GM18498 (cell line): Measurements from ENCODE around the gene TXLNA.
"Not testable (repeated sequence)": the region's sequence is repeated elsewhere in the genome, so short reads cannot be mapped to it uniquely, and the experiment has no call there.

Experiments
- ATAC-seq: cut with Tn5 transposase; IDR thresholded peaks from one replicate; pipeline ENCODE4 v1.9.1; 2021; ENCODE audit warnings: mild to moderate bottlenecking, moderate library complexity; ENCODE audit not compliant: unreplicated experiment

The TXLNA gene

DNA sequence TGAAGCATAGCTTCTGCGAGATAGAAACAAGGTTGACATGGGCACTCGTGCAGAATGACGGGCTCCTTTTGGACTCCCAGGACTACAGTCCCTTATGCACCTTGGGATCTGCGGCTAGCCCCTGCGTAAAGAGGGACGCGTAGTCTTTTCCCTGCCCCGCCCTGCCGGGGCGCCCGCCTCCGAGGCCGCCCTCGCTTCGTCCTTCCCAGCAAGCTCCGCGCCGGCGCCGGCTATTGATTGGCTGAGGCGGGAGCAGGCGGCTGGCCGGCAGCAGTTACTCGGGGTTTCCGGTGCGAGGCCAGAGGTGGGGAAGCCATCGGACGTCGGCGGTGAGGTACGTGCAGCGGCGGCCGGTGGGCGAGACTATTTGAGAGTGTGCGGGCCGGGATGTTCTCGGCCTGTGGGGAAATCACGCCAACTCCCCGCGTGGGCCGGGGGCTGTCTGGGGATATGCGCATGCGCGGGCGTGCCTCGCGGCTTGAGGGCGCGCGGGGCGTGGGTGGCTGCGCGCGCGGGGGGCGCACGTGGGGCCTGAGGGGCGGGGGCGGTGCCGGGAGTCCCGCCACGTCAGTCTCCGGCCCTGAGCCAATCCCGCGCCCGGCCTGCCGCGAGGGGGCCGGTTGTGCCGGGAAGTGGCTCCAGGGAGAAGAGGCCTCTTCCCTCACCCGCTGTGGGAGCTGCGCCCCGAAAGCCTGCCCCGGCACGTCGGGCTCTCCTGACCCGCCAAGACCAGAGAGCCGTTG lies at the start of gene TXLNA:
Gene TXLNA (plus strand): TSS at position 233 of the 743 bp plus-strand sequence. CDS start 671 bp downstream, outside the sequence.
- ATAC-seq: peak; percentile 88

DNA sequence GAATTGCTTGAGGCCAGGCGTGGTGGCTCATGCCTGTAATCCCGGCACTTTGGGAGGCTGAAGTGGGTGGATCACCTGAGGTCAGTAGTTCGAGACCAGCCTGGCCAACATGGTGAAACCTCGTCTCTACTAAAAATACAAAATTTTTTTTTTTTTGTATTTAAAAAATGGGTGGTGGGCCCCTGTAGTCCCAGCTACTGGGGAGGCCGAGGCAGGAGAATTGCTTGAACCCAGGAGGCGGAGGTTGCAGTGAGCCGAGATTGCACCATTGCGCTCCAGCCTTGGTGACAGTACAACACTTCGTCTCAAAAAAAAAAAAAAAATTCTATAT lies 45.6 kb upstream of the TXLNA start:
- ATAC-seq: not testable (repeated sequence)

DNA sequence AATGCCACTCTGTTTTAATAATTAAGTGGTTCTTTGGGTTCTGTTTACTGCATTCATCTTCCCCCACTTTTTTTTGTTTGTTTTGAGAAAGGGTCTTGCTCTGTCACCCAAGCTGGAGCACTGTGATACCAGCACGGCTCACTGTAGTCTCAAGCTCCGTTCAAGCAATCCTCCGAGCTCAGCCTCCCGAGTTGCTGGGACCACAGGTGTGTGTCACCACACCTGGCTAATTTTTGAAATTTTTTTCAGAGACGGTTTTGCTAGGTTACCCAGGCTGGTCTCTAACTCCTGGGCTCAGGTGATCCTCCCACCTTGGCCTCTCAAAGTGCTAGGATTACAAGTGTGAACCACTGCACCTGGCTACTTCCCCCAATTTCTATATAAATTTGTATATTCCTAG lies 42.4 kb upstream of the TXLNA start:
- no peak for ATAC-seq

DNA sequence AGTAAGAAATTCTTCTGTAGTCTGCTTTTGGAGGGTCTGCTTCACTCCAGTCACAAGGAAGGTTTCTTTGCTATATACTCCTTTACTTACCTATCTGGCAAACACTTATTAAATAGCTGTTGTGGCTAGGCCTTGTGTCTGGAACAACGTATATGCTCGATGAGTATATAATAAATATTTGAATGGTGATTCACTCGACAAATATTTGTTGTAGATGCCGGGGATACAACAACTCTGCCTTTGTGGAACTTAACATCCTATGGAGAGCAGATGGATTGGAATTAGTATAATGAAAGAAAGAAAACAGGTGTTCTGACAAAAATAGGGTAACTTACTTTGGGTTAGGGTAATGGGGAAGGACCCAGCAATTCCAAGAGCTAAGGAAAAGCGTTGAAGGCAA lies 40.5 kb upstream of the TXLNA start:
- no peak for ATAC-seq

DNA sequence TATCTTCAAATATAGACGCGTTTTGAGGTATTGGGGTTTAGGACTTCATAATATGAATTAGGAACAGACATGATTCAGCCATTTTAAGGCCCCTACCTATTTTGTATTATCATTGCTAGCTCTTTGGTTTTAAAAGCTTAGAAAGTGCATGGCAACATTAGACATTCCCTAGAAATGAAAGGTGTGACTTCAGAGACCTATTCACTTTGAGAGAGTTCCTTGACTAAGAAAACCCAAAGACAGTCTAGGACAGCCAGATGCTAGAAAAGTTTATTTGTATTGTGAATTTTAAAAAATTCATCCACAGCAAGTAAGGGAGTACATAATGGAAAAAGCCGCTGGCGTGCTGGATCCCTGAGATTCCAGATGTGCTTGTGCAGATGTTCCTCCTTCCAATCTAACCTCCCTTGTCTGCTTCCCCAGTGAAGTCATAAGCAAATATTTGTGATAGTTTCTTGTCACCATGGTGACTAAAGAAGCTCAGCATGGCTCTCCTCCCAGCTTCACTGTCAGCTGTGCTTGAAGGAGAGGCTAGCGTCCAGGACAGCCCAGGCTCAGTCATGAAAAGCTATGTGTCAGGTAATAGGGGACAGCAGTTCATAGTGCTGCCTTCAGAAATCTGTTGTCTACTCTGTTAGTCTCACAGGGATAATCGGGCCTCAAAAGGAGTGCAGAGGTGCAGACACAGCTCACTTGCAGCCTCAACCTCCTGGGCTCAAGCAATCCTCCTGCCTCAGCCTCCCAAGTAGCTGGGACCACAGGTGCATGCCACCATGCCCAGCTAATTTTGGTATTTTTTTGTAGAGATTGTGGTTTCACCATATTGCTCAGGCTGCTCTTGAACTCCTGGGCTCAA lies 36.8 kb upstream of the TXLNA start:
- ATAC-seq: no peak

DNA sequence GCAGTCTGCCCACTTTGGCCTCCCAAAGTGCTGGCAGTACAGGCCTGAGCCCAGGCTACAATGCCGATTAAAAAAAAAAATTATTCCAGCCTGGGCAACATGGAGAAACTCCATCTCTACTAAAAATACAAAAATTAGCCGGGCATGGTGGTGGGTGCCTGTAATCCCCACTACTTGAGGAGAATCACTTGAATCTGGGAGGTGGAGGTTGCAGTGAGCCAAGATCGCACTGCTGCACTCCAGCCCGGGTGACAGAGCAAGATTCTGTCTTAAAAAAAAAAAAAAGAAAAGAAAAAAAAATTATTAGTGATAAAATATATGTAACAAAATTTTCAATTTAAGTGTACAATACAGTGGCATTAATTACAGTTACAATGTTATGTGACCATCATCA lies 36.2 kb upstream of the TXLNA start:
- not testable (repeated sequence) for ATAC-seq

DNA sequence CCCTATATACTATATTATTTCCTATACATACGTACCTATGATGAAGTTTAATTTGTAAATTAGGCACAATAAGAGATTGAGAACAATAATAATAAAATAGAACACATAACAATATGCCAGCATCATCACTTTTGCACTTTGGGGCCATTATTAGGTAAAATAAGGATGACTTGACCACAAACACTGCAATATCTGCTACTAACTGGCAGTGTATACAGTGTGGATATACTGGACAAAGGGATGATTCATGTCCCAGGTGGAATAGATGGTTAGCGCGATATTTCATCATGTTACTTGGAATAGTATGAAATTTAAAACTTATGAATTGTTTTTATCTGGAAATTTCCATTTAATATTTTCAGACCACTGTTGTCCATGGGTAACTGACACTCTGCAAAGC lies 35.4 kb upstream of the TXLNA start:
- no peak for ATAC-seq

DNA sequence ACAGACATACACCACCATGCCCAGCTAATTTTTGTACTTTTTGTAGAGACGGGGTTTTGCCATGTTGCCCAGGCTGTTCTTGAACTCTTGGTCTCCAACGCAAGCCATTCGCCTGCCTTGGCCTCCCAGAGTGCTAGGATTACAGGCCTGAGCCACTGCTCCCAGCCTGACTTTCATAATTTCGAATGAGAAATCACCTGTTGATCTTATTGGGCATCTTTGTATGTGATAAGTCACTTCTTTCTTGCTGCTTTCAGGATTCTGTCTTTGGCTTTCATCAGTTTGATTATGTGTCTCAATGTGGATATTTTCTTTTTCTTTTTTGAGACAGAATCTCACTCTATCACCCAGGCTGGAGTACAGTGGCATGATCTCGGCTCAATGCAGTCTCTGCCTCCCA lies 31.7 kb upstream of the TXLNA start:
- not testable (repeated sequence) for ATAC-seq

DNA sequence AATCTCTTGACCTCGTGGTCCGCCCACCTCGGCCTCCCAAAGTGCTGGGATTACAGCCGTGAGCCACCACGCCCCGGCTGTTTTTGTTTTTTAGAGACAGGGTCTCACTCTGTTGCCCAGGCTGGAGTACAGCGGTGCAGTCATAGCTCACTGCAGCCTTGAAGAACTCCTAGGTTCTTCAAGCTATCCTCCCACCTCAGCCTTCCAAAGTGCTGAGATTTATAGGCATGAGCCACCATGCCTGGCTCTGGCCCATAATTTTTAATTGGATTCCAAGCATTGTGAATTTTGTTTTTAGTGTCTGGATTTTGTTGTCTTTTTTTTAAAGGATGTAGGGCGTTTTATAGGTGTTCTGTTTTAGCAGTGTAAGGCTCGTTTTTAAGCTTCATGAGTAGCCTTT lies 28.6 kb upstream of the TXLNA start:
- no peak for ATAC-seq

DNA sequence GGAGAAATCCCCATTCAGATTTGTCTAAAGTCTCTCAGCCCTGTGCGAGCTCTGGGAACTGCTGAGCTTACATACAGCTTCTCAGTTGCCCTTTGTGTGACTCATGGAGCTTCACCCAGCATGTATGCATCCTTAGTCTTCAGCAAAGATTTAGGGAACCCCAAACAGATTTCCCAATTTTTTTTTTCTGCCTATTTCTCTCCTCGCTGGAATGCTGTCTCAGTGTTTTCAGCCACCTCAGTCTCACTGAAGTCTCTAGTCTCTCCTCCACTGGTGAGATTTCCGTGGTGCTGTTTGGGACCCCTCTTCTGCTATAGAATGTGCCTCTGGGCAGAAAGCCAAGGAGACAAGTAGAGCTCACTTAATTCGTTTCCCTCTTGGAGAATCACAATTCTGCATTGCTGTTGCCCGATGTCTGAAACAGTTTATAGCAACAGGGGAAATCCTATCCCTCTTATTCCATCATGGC lies 28.1 kb upstream of the TXLNA start:
- ATAC-seq: no peak

DNA sequence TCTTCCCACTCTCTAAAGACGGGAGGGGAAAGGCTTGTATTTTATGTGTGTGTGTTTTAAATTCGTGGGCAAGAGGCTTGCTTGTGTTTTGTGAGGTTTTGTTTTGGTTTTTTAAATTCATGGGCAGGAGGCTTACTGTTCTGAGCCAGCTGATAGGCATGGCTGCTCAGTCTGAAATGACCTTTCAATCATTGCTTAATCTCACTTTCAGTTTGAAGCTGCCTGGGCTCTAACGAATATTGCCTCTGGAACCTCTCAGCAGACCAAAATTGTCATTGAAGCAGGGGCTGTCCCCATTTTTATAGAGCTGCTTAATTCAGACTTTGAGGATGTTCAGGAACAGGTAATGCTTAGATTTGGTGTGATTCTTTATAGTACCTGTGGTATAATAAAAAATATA lies 20.3 kb upstream of the TXLNA start:
- ATAC-seq: no peak

DNA sequence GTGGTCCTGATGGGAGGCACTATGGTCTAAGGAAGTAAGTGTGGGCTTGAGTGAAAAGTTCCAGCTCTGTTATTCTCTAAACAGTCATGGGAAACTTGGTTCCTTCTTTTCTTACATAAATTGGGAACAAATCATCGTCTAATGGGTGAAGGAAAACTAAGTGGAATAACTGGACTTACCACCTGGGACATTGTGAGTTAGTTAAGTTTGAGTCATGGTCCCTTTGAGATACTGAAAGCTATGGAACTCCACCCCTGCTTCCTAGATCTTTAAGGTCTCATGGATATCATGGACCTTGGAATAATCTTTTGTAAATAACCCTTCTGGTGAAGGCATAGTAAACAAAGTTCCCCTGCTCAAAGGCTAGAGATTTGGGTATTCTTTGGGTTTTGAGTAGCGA lies 16.1 kb upstream of the TXLNA start:
- ATAC-seq: no peak

DNA sequence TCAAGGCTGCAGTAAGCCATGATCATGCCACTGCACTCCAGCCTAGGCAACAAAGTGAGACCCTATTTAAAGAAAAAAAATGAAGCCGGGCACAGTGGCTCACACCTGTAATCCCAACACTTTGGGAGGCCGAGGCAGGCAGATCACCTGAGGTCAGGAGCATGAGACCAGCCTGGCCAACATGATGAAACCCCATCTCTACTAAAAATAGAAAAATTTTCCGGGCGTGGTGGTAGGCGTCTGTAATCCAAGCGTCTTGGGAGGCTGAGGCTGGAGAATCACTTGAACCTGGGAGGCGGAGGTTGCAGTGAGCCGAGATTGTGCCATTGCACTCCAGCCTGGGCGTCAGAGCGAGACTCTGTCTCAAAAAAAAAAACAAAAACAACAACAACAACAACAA lies 13.8 kb upstream of the TXLNA start:
- ATAC-seq: not testable (repeated sequence)

DNA sequence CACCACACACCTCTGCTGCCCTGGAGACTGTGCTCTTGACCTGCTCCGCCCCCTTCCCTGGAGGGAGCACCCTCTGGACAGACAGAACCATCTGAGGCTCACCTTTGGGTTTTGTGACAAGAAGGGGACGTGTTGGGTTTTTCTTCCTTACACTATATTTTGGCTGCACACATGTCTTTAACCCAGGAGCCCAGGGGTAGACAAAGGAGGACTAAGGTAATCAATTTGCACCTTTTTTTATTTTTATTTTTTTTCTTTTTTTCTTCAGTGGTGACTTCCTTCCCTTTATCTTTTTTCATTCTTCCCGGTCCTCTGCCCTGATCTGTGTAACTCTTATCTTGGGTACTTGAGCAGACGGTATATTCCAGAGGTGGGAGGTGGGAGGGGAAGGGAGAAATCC lies 8.5 kb upstream of the TXLNA start:
- ATAC-seq: no peak

DNA sequence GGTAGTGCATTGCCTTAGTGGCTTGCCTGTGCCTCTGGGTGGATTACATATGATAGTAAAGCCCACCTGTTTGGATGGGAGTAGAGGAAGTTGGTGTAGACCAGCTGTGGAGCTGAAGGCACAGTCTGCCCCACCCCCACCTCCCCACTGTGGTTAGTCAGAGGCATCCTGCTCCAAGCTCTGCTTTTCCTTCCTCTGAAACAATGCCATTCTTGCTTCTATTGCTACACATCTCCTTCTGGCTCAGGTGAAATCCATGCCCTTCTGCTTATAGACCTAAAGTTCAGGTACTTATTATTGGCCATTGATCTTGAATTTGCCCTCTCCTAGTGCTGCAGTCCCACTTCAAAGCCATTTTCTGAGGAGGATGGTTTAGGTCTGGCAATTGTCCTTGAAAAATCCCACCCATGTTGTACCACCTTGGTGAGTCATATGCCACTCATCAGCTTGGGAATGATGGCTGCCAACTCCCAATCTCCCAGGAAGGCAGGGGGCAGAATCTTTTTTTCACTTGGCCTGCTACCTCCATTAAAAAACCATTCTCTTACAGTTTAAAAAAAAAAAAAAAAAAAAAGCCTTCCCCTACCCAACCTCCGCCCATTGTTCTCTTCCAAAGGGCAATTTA lies 6.7 kb upstream of the TXLNA start:
- ATAC-seq: no peak

DNA sequence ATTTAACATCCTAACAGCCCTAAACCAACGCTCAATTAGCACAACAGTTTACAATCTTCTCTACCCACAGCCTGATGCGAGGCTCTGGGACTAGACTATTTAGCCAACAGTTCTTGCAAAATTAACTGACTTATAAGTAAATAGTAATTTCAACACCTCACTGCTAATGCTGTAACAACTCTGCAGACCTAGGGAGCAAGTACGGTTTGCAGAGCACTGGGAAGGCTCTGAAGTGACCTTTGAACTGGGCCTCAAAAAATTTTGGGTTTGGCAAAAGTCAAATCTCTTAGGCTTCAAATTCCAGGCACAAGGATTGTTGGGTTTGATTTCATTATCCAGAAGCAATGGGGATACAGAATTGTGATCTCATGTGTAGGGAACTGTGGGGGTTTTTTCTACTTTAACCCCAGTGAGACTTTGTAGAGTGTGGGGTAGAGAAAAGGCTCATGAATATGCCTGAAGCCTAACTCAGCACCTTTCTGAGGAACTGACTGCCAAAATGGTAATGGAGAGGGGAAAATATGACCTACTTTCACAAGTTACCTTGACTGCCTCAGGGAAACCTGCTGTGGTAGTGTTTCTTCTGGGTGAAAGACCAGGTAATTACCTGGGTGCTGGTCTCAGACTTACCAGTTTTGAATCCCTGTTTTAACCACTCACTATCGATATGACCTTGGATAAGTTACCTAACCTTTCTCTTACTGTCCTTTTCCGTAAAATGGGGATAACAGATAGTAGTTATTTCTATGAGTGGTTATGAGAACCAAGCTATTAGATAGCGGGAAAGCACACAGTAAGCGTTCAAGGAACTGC lies 889 bp upstream of the TXLNA start:
- no peak for ATAC-seq

DNA sequence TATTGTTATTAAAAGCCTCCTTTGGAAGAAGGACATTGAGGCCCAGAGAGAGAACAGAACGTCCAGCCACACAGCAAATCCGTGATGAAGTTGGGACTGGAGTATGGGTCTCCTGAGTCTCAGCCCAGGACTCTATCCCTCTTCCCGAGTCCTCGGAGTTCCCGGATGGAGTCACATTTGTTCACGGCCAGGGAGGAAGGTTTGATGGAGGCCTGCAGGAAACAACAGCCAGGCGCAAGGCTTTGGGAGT lies 357 bp upstream of the TXLNA start:
- no peak for ATAC-seq

DNA sequence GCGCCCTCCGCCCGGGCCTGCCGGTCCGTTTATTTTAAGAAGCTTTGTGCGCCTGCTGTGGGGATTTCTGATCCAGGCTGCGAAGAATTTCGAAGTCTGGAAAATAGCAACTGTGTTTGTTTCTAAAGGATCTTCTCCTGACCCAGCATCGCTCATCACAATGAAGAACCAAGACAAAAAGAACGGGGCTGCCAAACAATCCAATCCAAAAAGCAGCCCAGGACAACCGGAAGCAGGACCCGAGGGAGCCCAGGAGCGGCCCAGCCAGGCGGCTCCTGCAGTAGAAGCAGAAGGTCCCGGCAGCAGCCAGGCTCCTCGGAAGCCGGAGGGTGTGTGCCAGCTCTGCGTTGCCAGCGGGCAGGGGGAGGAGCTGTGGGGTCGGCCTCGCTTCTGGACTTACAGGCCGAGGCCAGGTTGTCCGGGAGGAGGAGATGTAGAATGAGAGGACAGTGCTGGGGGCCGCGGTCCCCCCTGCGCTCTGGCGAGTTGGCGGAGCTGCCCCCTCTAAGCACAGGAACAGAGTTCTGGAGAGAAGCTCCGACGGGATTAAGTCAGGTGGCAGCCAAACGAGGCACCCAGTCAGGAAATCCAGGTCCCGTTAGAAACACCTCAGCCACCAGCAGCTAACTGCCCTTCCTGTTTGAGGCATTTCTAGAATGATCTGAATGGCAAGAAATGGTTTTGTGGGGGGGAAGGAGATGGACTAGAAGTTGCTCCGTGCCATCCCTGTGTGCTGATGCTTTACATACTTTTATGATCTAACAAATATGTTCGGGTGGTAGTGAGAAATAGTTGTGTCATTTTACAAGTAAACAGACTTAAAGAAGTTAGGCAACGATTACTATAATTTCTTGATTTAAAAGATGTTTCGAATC lies 948 bp downstream of the TXLNA start:
- no peak for ATAC-seq

DNA sequence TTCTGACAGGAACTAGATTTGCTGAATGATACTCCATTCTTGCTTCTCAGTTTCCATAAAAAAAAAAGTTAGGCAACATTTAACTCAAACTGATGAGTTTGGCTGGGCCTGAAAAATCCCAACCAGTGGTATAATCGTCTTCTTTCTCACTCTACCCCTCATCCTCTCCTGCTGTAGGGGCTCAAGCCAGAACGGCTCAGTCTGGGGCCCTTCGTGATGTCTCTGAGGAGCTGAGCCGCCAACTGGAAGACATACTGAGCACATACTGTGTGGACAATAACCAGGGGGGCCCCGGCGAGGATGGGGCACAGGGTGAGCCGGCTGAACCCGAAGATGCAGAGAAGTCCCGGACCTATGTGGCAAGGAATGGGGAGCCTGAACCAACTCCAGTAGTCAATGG lies 1.6 kb downstream of the TXLNA start:
- no peak for ATAC-seq

DNA sequence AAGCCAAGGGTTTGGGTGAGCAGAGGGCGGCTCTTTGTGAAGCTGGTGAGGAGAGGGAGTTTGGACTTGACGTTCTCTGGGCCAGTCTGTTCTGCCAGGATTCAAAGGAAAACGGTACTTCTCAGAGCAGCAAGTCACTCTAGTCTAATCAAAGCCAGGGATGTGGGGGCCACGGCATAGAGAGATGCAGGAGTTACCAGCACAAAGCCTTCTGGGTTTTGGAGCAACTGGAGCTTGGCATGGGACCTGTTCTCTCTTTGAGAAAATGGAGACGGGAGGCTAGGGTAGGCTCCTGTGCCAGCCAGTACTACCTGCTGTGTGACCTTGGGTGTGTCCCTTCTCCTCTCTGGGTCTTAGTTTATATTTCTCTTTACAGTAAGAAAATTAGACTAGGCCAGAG lies 2.1 kb downstream of the TXLNA start:
- ATAC-seq: no peak
